Right atrium auricular region (tissue), 2 donors: ENCODE results near the gene ABHD16A. TPM values are rescaled to one million over a fixed set of nuclear protein-coding genes. Genes with fewer than 3 reads are reported as not detected.

Experiments
- DNase-seq: peaks from one replicate; pipeline ENCODE4 v3.0.0-alpha.2; 2019; ENCODE audit warnings: low spot score
- H3K27ac ChIP-seq, 2 donors: fragments of 200-600 bp; sonication (generic); 1 replicate in 1 of 2; 2 replicates in 1 of 2; pipeline ENCODE4 v1.5.1; 2016 to 2019
- H3K27me3 ChIP-seq, 2 donors: fragments of 200-600 bp; sonication (generic); one replicate each; pipeline versions ENCODE4 v1.5.1 to v1.6.0; 2017 to 2019
- H3K36me3 ChIP-seq: fragments of 200-600 bp; sonication (generic); one replicate; pipeline ENCODE4 v1.5.1; 2016
- H3K4me1 ChIP-seq, 2 donors: fragments of 200-600 bp; sonication (generic); one replicate each; pipeline versions ENCODE4 v1.5.1 to v1.6.0; 2017 to 2019
- H3K4me3 ChIP-seq, 2 donors: fragments of 200-600 bp; sonication (generic); 1 replicate in 1 of 2; 2 replicates in 1 of 2; pipeline ENCODE4 v1.5.1; 2017 to 2019; ENCODE audit warnings: mild to moderate bottlenecking in 1 of 2, moderate library complexity in 1 of 2
- H3K9me3 ChIP-seq, 2 donors: fragments of 200-600 bp; sonication (generic); one replicate each; pipeline ENCODE4 v1.5.1; 2019
- total RNA-seq, 2 donors: library from RNA; depleted of rRNA; stranded (reverse); fragments of >200 nt; gene quantifications; one replicate each; pipeline ENCODE4 v1.1.0, GENCODE V29; 2016
- TF ChIP-seq, protein P1 (sequence below), 2 donors: fragments of 200-600 bp; sonication (generic); IDR thresholded peaks; one replicate each; pipeline ENCODE4 v1.5.1; 2019; ENCODE audit warnings: antibody characterized with exemption in 2 of 2

Gene ABHD16A
- total RNA-seq, 2 donors from 2014 or later = 22.7 to 29.4 TPM

DNA sequence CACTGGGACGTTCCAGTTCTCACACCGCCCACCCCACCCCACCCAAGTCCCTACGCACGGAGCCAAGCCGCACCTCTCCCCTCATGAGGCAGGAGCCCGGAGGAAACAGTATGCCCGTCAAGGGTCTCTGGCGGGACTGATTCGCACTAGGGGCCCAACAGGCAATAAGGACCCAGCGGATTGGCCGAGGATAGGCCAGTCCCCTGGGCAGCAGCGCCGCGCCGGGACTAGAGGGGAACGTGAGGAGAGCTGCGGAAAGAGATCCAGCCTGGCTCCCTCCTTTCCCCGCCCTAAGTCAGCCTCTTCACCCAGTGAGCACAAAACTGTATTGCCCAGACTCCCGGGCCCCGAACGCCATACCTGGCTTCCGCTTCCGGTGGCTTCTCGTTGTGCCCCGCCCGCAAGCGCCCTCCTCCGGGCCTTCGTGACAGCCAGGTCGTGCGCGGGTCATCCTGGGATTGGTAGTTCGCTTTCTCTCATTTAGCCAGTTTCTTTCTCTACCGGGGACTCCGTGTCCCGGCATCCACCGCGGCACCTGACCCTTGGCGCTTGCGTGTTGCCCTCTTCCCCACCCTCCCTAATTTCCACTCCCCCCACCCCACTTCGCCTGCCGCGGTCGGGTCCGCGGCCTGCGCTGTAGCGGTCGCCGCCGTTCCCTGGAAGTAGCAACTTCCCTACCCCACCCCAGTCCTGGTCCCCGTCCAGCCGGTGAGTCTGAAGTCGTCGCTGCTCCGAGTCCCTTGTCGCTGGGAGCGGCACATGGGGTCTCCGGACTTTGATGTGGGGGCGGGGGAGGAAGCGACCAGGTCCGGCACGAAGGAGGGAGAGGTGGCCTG is 37.4 kb downstream of the ABHD16A start, which contains the start of gene CSNK2B:
Gene CSNK2B, plus strand, starts transcription at position 580 of the 836 bp plus-strand sequence. CDS start 752 bp downstream, outside the sequence.
- Histone ChIP-seq H3K4me1 (peaks cover 0 to 48% of the 10 kb centered on the region in 2 donors), H3K36me3 (peaks cover 48% of the 10 kb centered on the region), H3K9me3 (no peaks in the 10 kb centered on the region), H3K27me3 (no peaks in the 10 kb centered on the region), H3K4me3 (peak within 1 kb of the TSS; percentile 84 to 92), H3K27ac (peak within 1 kb of the TSS; percentile 89 to 97)
- peak; percentile 99 for DNase-seq
- TF ChIP-seq, protein P1, sequence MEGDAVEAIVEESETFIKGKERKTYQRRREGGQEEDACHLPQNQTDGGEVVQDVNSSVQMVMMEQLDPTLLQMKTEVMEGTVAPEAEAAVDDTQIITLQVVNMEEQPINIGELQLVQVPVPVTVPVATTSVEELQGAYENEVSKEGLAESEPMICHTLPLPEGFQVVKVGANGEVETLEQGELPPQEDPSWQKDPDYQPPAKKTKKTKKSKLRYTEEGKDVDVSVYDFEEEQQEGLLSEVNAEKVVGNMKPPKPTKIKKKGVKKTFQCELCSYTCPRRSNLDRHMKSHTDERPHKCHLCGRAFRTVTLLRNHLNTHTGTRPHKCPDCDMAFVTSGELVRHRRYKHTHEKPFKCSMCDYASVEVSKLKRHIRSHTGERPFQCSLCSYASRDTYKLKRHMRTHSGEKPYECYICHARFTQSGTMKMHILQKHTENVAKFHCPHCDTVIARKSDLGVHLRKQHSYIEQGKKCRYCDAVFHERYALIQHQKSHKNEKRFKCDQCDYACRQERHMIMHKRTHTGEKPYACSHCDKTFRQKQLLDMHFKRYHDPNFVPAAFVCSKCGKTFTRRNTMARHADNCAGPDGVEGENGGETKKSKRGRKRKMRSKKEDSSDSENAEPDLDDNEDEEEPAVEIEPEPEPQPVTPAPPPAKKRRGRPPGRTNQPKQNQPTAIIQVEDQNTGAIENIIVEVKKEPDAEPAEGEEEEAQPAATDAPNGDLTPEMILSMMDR (IDR thresholded peaks at IDR 0.05) = no peak

DNA sequence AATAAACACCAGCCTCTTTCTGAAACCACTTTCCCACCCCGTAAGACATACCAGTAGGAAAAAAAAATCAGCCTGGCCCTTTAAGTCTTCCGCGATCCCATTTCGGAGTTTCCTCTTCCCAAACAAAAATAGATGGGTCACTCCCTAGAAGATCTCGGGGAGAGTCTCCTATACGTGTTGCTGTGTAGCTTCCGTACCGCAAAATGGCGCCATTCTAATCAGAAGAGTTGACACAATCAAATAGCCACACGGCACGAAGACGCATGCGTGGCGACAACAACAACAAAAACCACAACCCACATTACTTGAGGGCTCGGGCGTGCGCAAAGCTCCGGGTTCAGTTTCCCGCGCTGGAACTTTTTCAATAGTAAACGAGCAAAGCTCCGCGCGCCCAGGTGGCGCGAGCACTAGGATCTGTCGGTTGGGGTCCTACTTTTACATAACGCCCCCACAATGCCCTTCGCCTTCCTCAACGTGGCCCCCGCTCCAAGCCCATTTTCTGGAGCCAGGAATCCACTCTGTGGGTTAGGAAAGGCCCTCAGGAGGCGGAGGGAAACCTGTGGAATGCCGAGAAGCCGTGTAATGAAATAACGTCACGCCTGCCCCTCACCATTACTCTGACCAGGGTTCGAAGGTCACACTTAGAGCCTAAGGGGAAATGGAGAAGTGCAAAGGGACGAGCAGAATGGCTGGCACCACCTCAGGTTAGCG is 38.2 kb downstream of the ABHD16A start, which contains the start of gene GPANK1:
Gene GPANK1, minus strand, starts transcription at position 208 of the 711 bp plus-strand sequence. CDS start 519 bp downstream, outside the sequence.
- Histone ChIP-seq H3K9me3 (no peaks in the 10 kb centered on the region), H3K36me3 (peaks cover 40% of the 10 kb centered on the region), H3K4me1 (peaks cover 0 to 50% of the 10 kb centered on the region in 2 donors), H3K27me3 (no peaks in the 10 kb centered on the region), H3K4me3 (peak within 1 kb of the TSS; percentile 84 to 92), H3K27ac (peak within 1 kb of the TSS; percentile 89 to 97)
- TF ChIP-seq, protein P1 (IDR thresholded peaks at IDR 0.05) = no peak
- peak; percentile 96 for DNase-seq

DNA sequence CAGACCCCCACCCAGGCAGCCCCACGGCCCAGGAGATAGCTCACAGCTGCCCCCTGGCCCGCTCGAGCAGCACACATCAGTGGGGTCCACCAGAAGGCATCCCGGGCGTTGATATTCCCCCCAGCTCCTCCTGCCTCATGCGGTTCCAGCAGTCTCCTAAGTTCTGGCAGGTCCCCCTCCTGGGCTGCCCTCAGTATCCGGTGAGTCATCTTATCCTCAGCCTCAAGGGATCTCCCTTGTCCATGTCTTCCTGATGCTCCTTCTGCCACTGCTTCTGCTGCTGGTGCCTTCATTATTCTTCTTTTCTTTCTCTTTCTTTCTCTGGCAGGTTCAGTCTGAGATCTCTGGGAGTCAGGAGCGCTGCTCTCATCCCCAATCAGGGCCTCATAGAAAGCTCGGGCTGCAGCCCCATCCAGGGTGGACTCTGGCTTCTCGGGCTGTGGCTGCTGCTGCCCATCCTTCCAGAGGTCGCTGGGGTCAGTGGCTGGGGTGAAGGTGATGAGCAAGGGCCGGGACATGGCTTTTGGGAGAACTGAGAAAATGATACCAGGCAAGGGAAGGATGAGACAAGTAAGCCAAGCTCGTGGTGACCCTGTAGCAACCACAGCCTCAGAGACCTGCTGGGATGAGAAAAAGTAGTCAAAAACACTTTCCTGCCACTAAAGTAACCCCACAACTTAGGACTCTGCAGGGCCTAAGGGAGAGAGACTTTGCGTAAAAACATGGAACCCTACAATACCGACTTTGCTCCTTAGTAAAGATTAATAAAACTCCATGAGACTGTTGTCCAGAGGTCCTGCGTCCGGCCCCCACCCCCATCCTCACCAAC is 38.9 kb downstream of the ABHD16A start:
- Histone ChIP-seq H3K4me3 (peak overlapping the region; percentile 84 to 92), H3K36me3 (peaks cover 33% of the 10 kb centered on the region), H3K27me3 (no peaks in the 10 kb centered on the region), H3K9me3 (no peaks in the 10 kb centered on the region), H3K4me1 (peaks cover 0 to 58% of the 10 kb centered on the region in 2 donors), H3K27ac (peak overlapping the region; percentile 89 to 97)
- TF ChIP-seq, protein P1 (IDR thresholded peaks at IDR 0.05) = no peak
- peak; percentile 80 for DNase-seq

DNA sequence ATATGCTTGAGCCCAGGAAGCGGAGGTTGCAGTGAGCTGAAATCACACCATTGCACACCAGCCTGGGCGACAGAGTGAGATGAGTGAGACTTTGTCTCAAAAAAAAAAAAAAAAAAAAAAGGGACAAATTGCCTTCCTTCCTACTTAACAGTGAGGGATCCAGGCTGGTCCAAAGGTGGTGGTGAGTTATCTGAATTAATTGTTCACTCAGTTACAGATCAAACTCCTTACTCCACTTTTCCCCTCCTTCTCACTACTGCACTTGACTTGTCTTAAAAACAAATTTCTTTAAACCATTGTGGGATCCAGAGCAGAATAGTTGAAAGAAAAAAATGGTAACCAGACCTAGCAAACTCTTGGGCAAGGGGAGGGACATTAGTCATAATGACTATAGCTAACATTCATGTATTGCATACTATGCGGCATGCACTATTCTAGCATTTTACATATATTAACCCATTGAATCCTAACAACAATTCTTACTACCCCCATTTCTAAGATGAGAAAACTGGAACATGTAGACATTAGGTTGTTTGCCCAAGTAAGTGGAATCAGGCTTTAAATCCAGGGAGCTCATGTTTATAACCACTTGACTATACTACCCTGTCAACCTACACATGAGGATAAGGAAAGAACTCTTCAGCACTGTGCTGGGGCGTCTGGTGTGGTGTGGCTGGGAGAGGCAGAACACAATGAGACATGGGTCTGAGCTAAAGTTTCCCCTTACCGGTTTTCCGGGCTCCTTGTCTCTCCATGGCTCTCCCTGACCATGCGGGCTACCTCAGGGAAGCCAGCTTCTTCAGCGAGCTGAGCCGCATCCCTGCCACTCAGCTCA is 39.8 kb downstream of the ABHD16A start:
- peaks cover 0 to 66% of the 10 kb centered on the region in 2 donors for H3K4me1 ChIP-seq
- TF ChIP-seq, protein P1 (IDR thresholded peaks at IDR 0.05) = no peak
- H3K9me3 ChIP-seq = no peaks in the 10 kb centered on the region
- H3K36me3 ChIP-seq = peaks cover 24% of the 10 kb centered on the region
- H3K4me3 ChIP-seq = peak overlapping the region; percentile 84 to 92
- peak overlapping the region; percentile 89 to 97 for H3K27ac ChIP-seq
- no peak for DNase-seq
- H3K27me3 ChIP-seq = no peaks in the 10 kb centered on the region
